HepG2 (cell line): ENCODE results near the gene MADCAM1. TPM values are rescaled to one million over a fixed set of nuclear protein-coding genes. Genes with fewer than 3 reads are reported as not detected.
A peak's percentile ranks its signal among the peaks of the same experiment; 100 is the strongest.

Source experiments
- CHD2 ChIP-seq: IDR thresholded peaks from 2 replicates; pipeline ENCODE4 v1.6.1; 2011; ENCODE audit warnings: low read depth, low read length, improper control_type of control experiment
- DNMT3B ChIP-seq: conservative IDR thresholded peaks from 2 replicates; pipeline ENCODE4 v1.6.1; 2016; ENCODE audit warnings: missing biosample characterization, control low read depth
- EP300 ChIP-seq, 3 experiments: sonication (generic) in 1 of 3; formaldehyde crosslinking in 1 of 3; IDR thresholded peaks; 2 replicates each; pipeline versions ENCODE4 v1.5.1 to v1.6.1; 2011 to 2020; ENCODE audit warnings: low read depth in 2 of 3, low read length in 2 of 3, borderline replicate concordance in 1 of 3, improper control_type of control experiment in 1 of 3, mild to moderate bottlenecking in 1 of 3, missing genetic modification reagents in 1 of 3, moderate library complexity in 1 of 3
- HIC2 ChIP-seq: sonication (generic); formaldehyde crosslinking; IDR thresholded peaks from 2 replicates; pipeline ENCODE4 v1.9.0; 2022; ENCODE audit warnings: low read depth, missing genetic modification reagents
- KMT2B ChIP-seq: IDR thresholded peaks from 2 replicates; pipeline ENCODE4 v1.6.1; 2016; ENCODE audit warnings: missing genetic modification reagents, missing compliant biosample characterization
- MLLT10 ChIP-seq: sonication (generic); formaldehyde crosslinking; IDR thresholded peaks from 2 replicates; pipeline ENCODE4 v1.4.0; 2020; ENCODE audit warnings: missing genetic modification reagents
- MTA1 ChIP-seq: sonication (generic); formaldehyde crosslinking; IDR thresholded peaks from 2 replicates; pipeline ENCODE4 v1.4.0; 2020; ENCODE audit warnings: missing genetic modification reagents, mild to moderate bottlenecking, borderline replicate concordance
- NR1H2 ChIP-seq: sonication (generic); formaldehyde crosslinking; IDR thresholded peaks from 2 replicates; pipeline ENCODE4 v1.8.1; 2022; ENCODE audit warnings: low read depth, missing genetic modification reagents, borderline replicate concordance
- SKIL ChIP-seq: sonication (generic); formaldehyde crosslinking; IDR thresholded peaks from 2 replicates; pipeline ENCODE4 v1.8.0; 2022; ENCODE audit warnings: missing genetic modification reagents, mild to moderate bottlenecking, moderate library complexity, borderline replicate concordance
- SPEN ChIP-seq: sonication (generic); formaldehyde crosslinking; IDR thresholded peaks from 2 replicates; pipeline ENCODE4 v1.5.1; 2020; ENCODE audit warnings: low read depth, mild to moderate bottlenecking, missing genetic modification reagents
- SRY ChIP-seq: sonication (generic); formaldehyde crosslinking; IDR thresholded peaks from 2 replicates; pipeline ENCODE4 v1.8.0; 2022; ENCODE audit warnings: mild to moderate bottlenecking, missing genetic modification reagents
- SUZ12 ChIP-seq: fragments of 150-350 bp; IDR thresholded peaks from 2 replicates; pipeline ENCODE4 v1.6.1; 2014; ENCODE audit warnings: low read depth, low read length
- TSC22D2 ChIP-seq: sonication (generic); formaldehyde crosslinking; IDR thresholded peaks from 2 replicates; pipeline ENCODE4 v1.5.1; 2020; ENCODE audit warnings: missing genetic modification reagents, mild to moderate bottlenecking, borderline replicate concordance
- ZBTB20 ChIP-seq: sonication (generic); formaldehyde crosslinking; IDR thresholded peaks from 2 replicates; pipeline ENCODE4 v1.8.1; 2023; ENCODE audit warnings: missing genetic modification reagents, low read depth, mild to moderate bottlenecking, borderline replicate concordance
- ZNF253 ChIP-seq: sonication (generic); formaldehyde crosslinking; IDR thresholded peaks from 2 replicates; pipeline ENCODE4 v1.8.0; 2022; ENCODE audit warnings: mild to moderate bottlenecking, missing genetic modification reagents, borderline replicate concordance
- ZNF441 ChIP-seq: sonication (generic); formaldehyde crosslinking; IDR thresholded peaks from 2 replicates; pipeline ENCODE4 v1.7.0; 2021; ENCODE audit warnings: missing genetic modification reagents, borderline replicate concordance
- ZNF639 ChIP-seq: conservative IDR thresholded peaks from 2 replicates; pipeline ENCODE4 v1.6.1; 2018; ENCODE audit warnings: missing genetic modification reagents
- ZNF652 ChIP-seq: IDR thresholded peaks from 2 replicates; pipeline ENCODE4 v1.6.1; 2016; ENCODE audit warnings: low read depth, borderline replicate concordance
- ZNF7 ChIP-seq: IDR thresholded peaks from 2 replicates; pipeline ENCODE4 v1.6.1; 2016; ENCODE audit warnings: missing biosample characterization, missing genetic modification reagents
- ZNF784 ChIP-seq: sonication (generic); formaldehyde crosslinking; IDR thresholded peaks from 2 replicates; pipeline ENCODE4 v1.5.1; 2020; ENCODE audit warnings: missing genetic modification reagents, mild to moderate bottlenecking, borderline replicate concordance
- polyA plus RNA-seq, 8 experiments: library from polyadenylated mRNA; depleted of rRNA in 3 of 8; stranded (reverse) in 7 of 8; unstranded in 1 of 8; fragments of >200 nt; fragmentation: Illumina TruSeq in 4 of 8; extraction: Trizol in 4 of 8; gene quantifications; 2 replicates each; pipeline versions ENCODE4 v1.2.1 to v1.2.3, GENCODE V29; 2011 to 2016; ENCODE audit warnings: low read depth in 4 of 8, missing spikeins in 1 of 8, mixed read lengths in 1 of 8; ENCODE audit not compliant: insufficient read depth in 1 of 8
- total RNA-seq, 5 experiments: library from RNA; depleted of rRNA; stranded (reverse); fragments of >200 nt; fragmentation: Illumina TruSeq; extraction: Trizol; gene quantifications; 2 replicates each; pipeline ENCODE4 v1.2.3, GENCODE V29; 2016; ENCODE audit warnings: low read depth in 1 of 5

The MADCAM1 gene
- total and polyA plus RNA-seq, 2 of the 13 experiments (the other 11 are each of a cell fraction or from before 2014, with no cell fraction given): 0.29 to 0.33 TPM

- TF ChIP-seq ZNF652 (CRISPR knock-in tag): no peak
- no peak for TF ChIP-seq ZNF253 (CRISPR knock-in tag)
- no peak for TF ChIP-seq TSC22D2
- TF ChIP-seq ZNF639: peak; percentile 60; the same call in 1 of the 2 replicates
- no peak for TF ChIP-seq NR1H2 (CRISPR knock-in tag)
- TF ChIP-seq EP300 (IDR thresholded peaks at IDR 0.05; ENCODE audit: low read depth in 2 of 2, low read length in 2 of 2): no peak; a peak in 1 of 4 replicates
- TF ChIP-seq EP300 (CRISPR knock-in tag; IDR thresholded peaks at IDR 0.05; ENCODE audit: borderline replicate concordance): peak; percentile 8; the same call in 1 of the 2 replicates
- peak; percentile 73 for TF ChIP-seq SPEN
- no peak for TF ChIP-seq SUZ12
- no peak for TF ChIP-seq DNMT3B (CRISPR knock-in tag)
- TF ChIP-seq SRY (CRISPR knock-in tag): no peak
- peak; percentile 20; the same call in 1 of the 2 replicates for TF ChIP-seq ZNF441 (CRISPR knock-in tag)
- TF ChIP-seq ZBTB20 (CRISPR knock-in tag): 0 out of 2 replicates have a peak, but pooled peaks have one; percentile 8
- TF ChIP-seq ZNF7 (CRISPR knock-in tag): no peak
- peak; percentile 71 for TF ChIP-seq HIC2 (CRISPR knock-in tag)
- TF ChIP-seq MLLT10 (CRISPR knock-in tag): no peak
- peak; percentile 50; the same call in 1 of the 2 replicates for TF ChIP-seq CHD2
- TF ChIP-seq KMT2B (CRISPR knock-in tag): no peak
- TF ChIP-seq MTA1: peak; percentile 84; the same call in 1 of the 2 replicates
- no peak; the same call in 1 of the 2 replicates for TF ChIP-seq SKIL (CRISPR knock-in tag)
- no peak for TF ChIP-seq ZNF784 (CRISPR knock-in tag)
Measured at GRCh38 chr19:461721-462551, 34.4 kb upstream of the MADCAM1 start (continued).
